Right atrium auricular region (tissue), 2 donors: ENCODE results near the gene ZBTB25. TPM values are rescaled to one million over a fixed set of nuclear protein-coding genes. Genes with fewer than 3 reads are reported as not detected.

Experiments
- DNase-seq: peaks from one replicate; pipeline ENCODE4 v3.0.0-alpha.2; 2019; ENCODE audit warnings: low spot score
- H3K27ac ChIP-seq, 2 donors: fragments of 200-600 bp; sonication (generic); 1 replicate in 1 of 2; 2 replicates in 1 of 2; pipeline ENCODE4 v1.5.1; 2016 to 2019
- H3K27me3 ChIP-seq, 2 donors: fragments of 200-600 bp; sonication (generic); one replicate each; pipeline versions ENCODE4 v1.5.1 to v1.6.0; 2017 to 2019
- H3K36me3 ChIP-seq: fragments of 200-600 bp; sonication (generic); one replicate; pipeline ENCODE4 v1.5.1; 2016
- H3K4me1 ChIP-seq, 2 donors: fragments of 200-600 bp; sonication (generic); one replicate each; pipeline versions ENCODE4 v1.5.1 to v1.6.0; 2017 to 2019
- H3K4me3 ChIP-seq, 2 donors: fragments of 200-600 bp; sonication (generic); 1 replicate in 1 of 2; 2 replicates in 1 of 2; pipeline ENCODE4 v1.5.1; 2017 to 2019; ENCODE audit warnings: mild to moderate bottlenecking in 1 of 2, moderate library complexity in 1 of 2
- H3K9me3 ChIP-seq, 2 donors: fragments of 200-600 bp; sonication (generic); one replicate each; pipeline ENCODE4 v1.5.1; 2019
- total RNA-seq, 2 donors: library from RNA; depleted of rRNA; stranded (reverse); fragments of >200 nt; gene quantifications; one replicate each; pipeline ENCODE4 v1.1.0, GENCODE V29; 2016
- TF ChIP-seq, protein P1 (sequence below), 2 donors: fragments of 200-600 bp; sonication (generic); IDR thresholded peaks; one replicate each; pipeline ENCODE4 v1.5.1; 2019; ENCODE audit warnings: antibody characterized with exemption in 2 of 2

ZBTB25 gene, protein sequence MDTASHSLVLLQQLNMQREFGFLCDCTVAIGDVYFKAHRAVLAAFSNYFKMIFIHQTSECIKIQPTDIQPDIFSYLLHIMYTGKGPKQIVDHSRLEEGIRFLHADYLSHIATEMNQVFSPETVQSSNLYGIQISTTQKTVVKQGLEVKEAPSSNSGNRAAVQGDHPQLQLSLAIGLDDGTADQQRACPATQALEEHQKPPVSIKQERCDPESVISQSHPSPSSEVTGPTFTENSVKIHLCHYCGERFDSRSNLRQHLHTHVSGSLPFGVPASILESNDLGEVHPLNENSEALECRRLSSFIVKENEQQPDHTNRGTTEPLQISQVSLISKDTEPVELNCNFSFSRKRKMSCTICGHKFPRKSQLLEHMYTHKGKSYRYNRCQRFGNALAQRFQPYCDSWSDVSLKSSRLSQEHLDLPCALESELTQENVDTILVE
- total RNA-seq: 1 to 10 TPM; 5.0 to 9.2 TPM

DNA sequence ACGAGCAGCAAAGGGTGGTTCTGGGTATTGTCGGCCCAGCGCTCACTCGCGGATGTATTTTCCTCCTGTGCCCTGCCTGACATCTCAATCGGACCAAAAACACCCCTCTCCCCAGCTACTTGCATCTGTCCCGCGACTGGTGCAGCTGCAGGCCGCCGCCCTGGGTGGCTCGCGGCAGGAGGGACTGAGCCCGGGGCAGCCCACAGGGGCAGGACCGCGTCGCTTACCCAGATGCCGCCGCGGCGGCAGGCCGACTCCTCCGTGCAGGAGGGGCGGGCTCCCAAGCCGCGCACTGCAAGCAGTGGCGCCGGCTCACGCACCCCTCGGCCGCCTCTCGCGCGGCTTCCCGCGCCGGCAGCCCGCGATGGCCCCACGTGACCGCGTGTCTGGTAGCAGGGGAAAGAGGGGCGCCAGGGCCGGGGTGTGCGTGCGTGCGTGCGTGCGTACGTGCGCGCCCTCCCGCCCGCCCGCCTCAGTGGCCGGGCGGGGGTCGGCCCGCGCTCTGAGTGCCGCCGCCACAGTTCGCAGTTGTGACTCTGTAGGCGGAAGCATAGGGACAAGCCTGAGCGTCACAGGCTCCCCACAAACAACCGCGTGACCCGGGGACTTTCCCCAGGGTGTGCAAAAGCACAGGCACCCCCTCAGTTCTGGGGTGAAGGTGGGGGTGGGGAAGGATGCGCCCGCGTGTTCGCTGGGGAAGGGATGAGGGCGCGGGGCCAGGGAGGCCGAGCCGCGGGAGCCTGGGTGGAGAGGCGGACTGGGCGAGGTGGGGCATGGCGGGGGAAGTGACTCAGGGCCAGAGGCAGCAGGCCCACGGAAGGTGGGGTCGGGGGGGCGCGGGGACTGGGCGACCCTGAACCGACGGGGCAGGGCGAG is at the start of gene ZBTB25:
Gene ZBTB25 (minus strand): TSS at position 405 of the 876 bp plus-strand sequence. CDS start 13,305 bp downstream, outside the sequence.
- no peaks in the 10 kb centered on the region for H3K36me3 ChIP-seq
- H3K27me3 ChIP-seq: no peaks in the 10 kb centered on the region
- peaks cover 0 to 58% of the 10 kb centered on the region in 2 donors for H3K4me1 ChIP-seq
- H3K27ac ChIP-seq: peak within 1 kb of the TSS; percentile 99 to 100
- H3K9me3 ChIP-seq: no peaks in the 10 kb centered on the region
- peak; percentile 92 for DNase-seq
- peak within 1 kb of the TSS; percentile 80 to 85 for H3K4me3 ChIP-seq
- TF ChIP-seq, protein P1, sequence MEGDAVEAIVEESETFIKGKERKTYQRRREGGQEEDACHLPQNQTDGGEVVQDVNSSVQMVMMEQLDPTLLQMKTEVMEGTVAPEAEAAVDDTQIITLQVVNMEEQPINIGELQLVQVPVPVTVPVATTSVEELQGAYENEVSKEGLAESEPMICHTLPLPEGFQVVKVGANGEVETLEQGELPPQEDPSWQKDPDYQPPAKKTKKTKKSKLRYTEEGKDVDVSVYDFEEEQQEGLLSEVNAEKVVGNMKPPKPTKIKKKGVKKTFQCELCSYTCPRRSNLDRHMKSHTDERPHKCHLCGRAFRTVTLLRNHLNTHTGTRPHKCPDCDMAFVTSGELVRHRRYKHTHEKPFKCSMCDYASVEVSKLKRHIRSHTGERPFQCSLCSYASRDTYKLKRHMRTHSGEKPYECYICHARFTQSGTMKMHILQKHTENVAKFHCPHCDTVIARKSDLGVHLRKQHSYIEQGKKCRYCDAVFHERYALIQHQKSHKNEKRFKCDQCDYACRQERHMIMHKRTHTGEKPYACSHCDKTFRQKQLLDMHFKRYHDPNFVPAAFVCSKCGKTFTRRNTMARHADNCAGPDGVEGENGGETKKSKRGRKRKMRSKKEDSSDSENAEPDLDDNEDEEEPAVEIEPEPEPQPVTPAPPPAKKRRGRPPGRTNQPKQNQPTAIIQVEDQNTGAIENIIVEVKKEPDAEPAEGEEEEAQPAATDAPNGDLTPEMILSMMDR (IDR thresholded peaks at IDR 0.05): no peak

GRCh38 chr14:64550621-64551333 is 47.1 kb upstream of the ZBTB25 start:
- Histone ChIP-seq H3K36me3 (no peaks in the 10 kb centered on the region), H3K4me1 (peaks cover 0 to 14% of the 10 kb centered on the region in 2 donors), H3K9me3 (no peaks in the 10 kb centered on the region), H3K27ac (no peak overlapping the region), H3K27me3 (no peaks in the 10 kb centered on the region), H3K4me3 (no peak overlapping the region)
- TF ChIP-seq, protein P1 (IDR thresholded peaks at IDR 0.05): no peak
- no peak for DNase-seq

GRCh38 chr14:64549791-64550620 is 46.4 kb upstream of the ZBTB25 start, which contains the start of gene PPP1R36:
Gene PPP1R36 (plus strand): TSS chr14:64549961. CDS start chr14:64549998, 37 bp downstream.
- no peaks in the 10 kb centered on the region for H3K36me3 ChIP-seq
- no peaks in the 10 kb centered on the region for H3K27me3 ChIP-seq
- TF ChIP-seq, protein P1 (IDR thresholded peaks at IDR 0.05): no peak
- no peaks in the 10 kb centered on the region for H3K9me3 ChIP-seq
- H3K27ac ChIP-seq: no peak within 1 kb of the TSS
- H3K4me1 ChIP-seq: peaks cover 0 to 14% of the 10 kb centered on the region in 2 donors
- DNase-seq: peak; percentile 64
- H3K4me3 ChIP-seq: peak within 1 kb of the TSS; percentile 30 to 47

DNA sequence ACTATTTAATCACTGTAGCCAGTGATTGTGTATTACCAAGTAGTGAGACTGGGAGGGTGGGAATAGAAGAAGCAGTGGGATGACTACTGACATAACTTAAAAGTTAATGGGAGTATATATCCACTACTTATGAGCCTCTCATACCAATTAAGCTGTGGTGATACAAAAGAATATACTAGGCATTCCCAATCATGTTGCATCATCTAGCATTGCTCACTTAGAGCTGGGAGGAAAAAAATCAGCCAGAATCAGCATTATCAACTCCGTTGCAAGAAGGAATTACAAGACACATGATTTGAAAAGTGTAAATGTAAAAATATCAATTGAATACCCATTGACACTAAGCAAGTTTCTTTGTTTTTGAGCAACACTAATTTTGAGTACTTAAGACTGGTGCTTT is 45.4 kb upstream of the ZBTB25 start:
- peaks cover 0 to 14% of the 10 kb centered on the region in 2 donors for H3K4me1 ChIP-seq
- no peak overlapping the region for H3K27ac ChIP-seq
- no peaks in the 10 kb centered on the region for H3K36me3 ChIP-seq
- H3K9me3 ChIP-seq: no peaks in the 10 kb centered on the region
- H3K27me3 ChIP-seq: no peaks in the 10 kb centered on the region
- TF ChIP-seq, protein P1 (IDR thresholded peaks at IDR 0.05): no peak
- H3K4me3 ChIP-seq: no peak overlapping the region
- no peak for DNase-seq
